Vagina (tissue), 2 donors: ENCODE measurements around the gene AMPD1.

Source experiments
- CTCF ChIP-seq, 3 experiments: fragments of 450-650 bp in 2 of 3; fragments of 200-600 bp in 1 of 3; sonication (generic) in 1 of 3; IDR thresholded peaks; one replicate each; pipeline ENCODE4 v1.5.1; 2017 to 2019; ENCODE audit warnings: antibody characterized with exemption in 3 of 3, mild to moderate bottlenecking in 2 of 3, moderate library complexity in 2 of 3
- POLR2A ChIP-seq, 2 donors: fragments of 450-650 bp; IDR thresholded peaks; one replicate each; pipeline ENCODE4 v1.6.1; 2017; ENCODE audit warnings: antibody characterized with exemption in 2 of 2, mild to moderate bottlenecking in 2 of 2, moderate library complexity in 2 of 2
- POLR2AphosphoS5 ChIP-seq, 2 donors: sonication (generic); formaldehyde crosslinking; IDR thresholded peaks; one replicate each; pipeline ENCODE4 v1.9.0; 2017; ENCODE audit warnings: antibody characterized with exemption in 2 of 2, mild to moderate bottlenecking in 2 of 2, low read depth in 1 of 2; ENCODE audit not compliant: insufficient read depth in 1 of 2

- TF ChIP-seq POLR2A (IDR thresholded peaks at IDR 0.05) (no peak), CTCF (IDR thresholded peaks at IDR 0.05) (no peak), POLR2AphosphoS5 (IDR thresholded peaks at IDR 0.05; ENCODE audit: insufficient read depth in 1 of 2, low read depth in 1 of 2) (no peak)
Measured at GRCh38 chr1:114676115-114676514, 19.2 kb downstream of the AMPD1 start.
